Neural cell (in vitro differentiated cells): Measurements from ENCODE around the gene DRD2. TPM values are rescaled to one million over a fixed set of nuclear protein-coding genes. Genes with fewer than 3 reads are reported as not detected.

ENCODE experiments used
- H2AFZ ChIP-seq: fragments of 200-600, 300-800 bp; sonication (generic), shearing (Covaris generic); 2 replicates; pipeline ENCODE4 v1.6.0; 2014; ENCODE audit warnings: low read depth, mild to moderate bottlenecking, antibody characterized with exemption, low read length, moderate library complexity
- H3F3A ChIP-seq: fragments of 200-600 bp; shearing (Covaris generic); 2 replicates; pipeline ENCODE4 v1.6.1; 2016; ENCODE audit warnings: mild to moderate bottlenecking, moderate library complexity, mixed read lengths, antibody characterized with exemption, low read length; ENCODE audit not compliant: insufficient read depth, poor library complexity, severe bottlenecking
- H3K27ac ChIP-seq: fragments of 200-600, 300-800 bp; sonication (generic), shearing (Covaris generic); 2 replicates; pipeline ENCODE4 v1.5.1; 2014; ENCODE audit warnings: mild to moderate bottlenecking, low read length, moderate library complexity
- H3K27me3 ChIP-seq: fragments of 300-800, 200-600 bp; sonication (generic), shearing (Covaris generic); 2 replicates; pipeline ENCODE4 v1.6.0; 2014; ENCODE audit warnings: mild to moderate bottlenecking, low read depth, low read length, moderate library complexity; ENCODE audit not compliant: insufficient read depth
- H3K36me3 ChIP-seq: fragments of 300-800, 200-600 bp; sonication (generic), shearing (Covaris generic); 2 replicates; pipeline ENCODE4 v1.5.1; 2014; ENCODE audit warnings: mild to moderate bottlenecking, antibody characterized with exemption, low read length, moderate library complexity; ENCODE audit not compliant: insufficient read depth
- H3K4me2 ChIP-seq: fragments of 300-800, 200-600 bp; sonication (generic), shearing (Covaris generic); 2 replicates; pipeline ENCODE4 v1.6.0; 2014; ENCODE audit warnings: mild to moderate bottlenecking, low read length
- H3K4me3 ChIP-seq: fragments of 300-800, 200-600 bp; sonication (generic), shearing (Covaris generic); 2 replicates; pipeline ENCODE4 v1.5.1; 2014; ENCODE audit warnings: mild to moderate bottlenecking, low read length, moderate library complexity
- H3K79me2 ChIP-seq: fragments of 200-600 bp; shearing (Covaris generic); replicated peaks from 2 replicates; pipeline ENCODE4 v1.6.0; 2014; ENCODE audit warnings: mild to moderate bottlenecking, low read length, moderate library complexity; ENCODE audit not compliant: insufficient read depth
- H3K9ac ChIP-seq: fragments of 300-800, 200-600 bp; sonication (generic), shearing (Covaris generic); 2 replicates; pipeline ENCODE4 v1.6.1; 2016; ENCODE audit warnings: mild to moderate bottlenecking, low read length, mixed read lengths
- H3K9me2 ChIP-seq: fragments of 200-600 bp; shearing (Covaris generic); 2 replicates; pipeline ENCODE4 v1.6.1; 2016; ENCODE audit warnings: mild to moderate bottlenecking, low read length, mixed read lengths; ENCODE audit not compliant: insufficient read depth
- H3K9me3 ChIP-seq: fragments of 200-600, 300-800 bp; sonication (generic), shearing (Covaris generic); 2 replicates; pipeline ENCODE4 v1.6.1; 2016; ENCODE audit warnings: mild to moderate bottlenecking, mixed run types, low read length, moderate library complexity, mixed read lengths
- H4K20me1 ChIP-seq: fragments of 200-600 bp; shearing (Covaris generic); 2 replicates; pipeline ENCODE4 v1.6.1; 2016; ENCODE audit warnings: mild to moderate bottlenecking, mixed run types; ENCODE audit not compliant: insufficient read depth
- CTCF ChIP-seq: fragments of 450-650 bp; IDR thresholded peaks from 2 replicates; pipeline ENCODE4 v1.5.1; 2014; ENCODE audit warnings: antibody characterized with exemption, mild to moderate bottlenecking, moderate library complexity; ENCODE audit not compliant: poor library complexity, severe bottlenecking
- EP300 ChIP-seq: fragments of 450-650 bp; conservative IDR thresholded peaks from 2 replicates; pipeline ENCODE4 v1.6.1; 2014; ENCODE audit warnings: antibody characterized with exemption, mild to moderate bottlenecking, moderate library complexity; ENCODE audit not compliant: poor library complexity, severe bottlenecking
- EZH2 ChIP-seq: fragments of 200-600, 300-800 bp; shearing (Covaris generic), sonication (generic); IDR thresholded peaks from 2 replicates; pipeline ENCODE4 v1.6.1; 2014; ENCODE audit warnings: antibody characterized with exemption, low read length, borderline replicate concordance, mild to moderate bottlenecking; ENCODE audit not compliant: insufficient read depth, poor library complexity, severe bottlenecking
- MXI1 ChIP-seq: fragments of 450-650 bp; conservative IDR thresholded peaks from 2 replicates; pipeline ENCODE4 v1.6.1; 2014; ENCODE audit warnings: antibody characterized with exemption, mild to moderate bottlenecking; ENCODE audit not compliant: poor library complexity, severe bottlenecking
- POLR2AphosphoS5 ChIP-seq: IDR thresholded peaks from 2 replicates; pipeline ENCODE4 v1.6.1; 2012
- RAD21 ChIP-seq: fragments of 450-650 bp; conservative IDR thresholded peaks from 2 replicates; pipeline ENCODE4 v1.6.1; 2014; ENCODE audit warnings: antibody characterized with exemption, mild to moderate bottlenecking, moderate library complexity
- REST ChIP-seq: IDR thresholded peaks from 2 replicates; pipeline ENCODE4 v1.6.1; 2012; ENCODE audit warnings: borderline replicate concordance
- SMC3 ChIP-seq: fragments of 450-650 bp; conservative IDR thresholded peaks from 2 replicates; pipeline ENCODE4 v1.6.1; 2014; ENCODE audit warnings: antibody characterized with exemption, mild to moderate bottlenecking, moderate library complexity; ENCODE audit not compliant: poor library complexity
- TAF1 ChIP-seq: IDR thresholded peaks from 2 replicates; pipeline ENCODE4 v1.6.1; 2012; ENCODE audit warnings: low read depth
- polyA plus RNA-seq: library from polyadenylated mRNA; depleted of rRNA; stranded (reverse); fragments of >200 nt; gene quantifications from 2 replicates; pipeline ENCODE4 v1.2.3, GENCODE V29; 2014

Gene DRD2
- polyA plus RNA-seq, 1 donor from 2014 or later: 0.24 TPM

DNA sequence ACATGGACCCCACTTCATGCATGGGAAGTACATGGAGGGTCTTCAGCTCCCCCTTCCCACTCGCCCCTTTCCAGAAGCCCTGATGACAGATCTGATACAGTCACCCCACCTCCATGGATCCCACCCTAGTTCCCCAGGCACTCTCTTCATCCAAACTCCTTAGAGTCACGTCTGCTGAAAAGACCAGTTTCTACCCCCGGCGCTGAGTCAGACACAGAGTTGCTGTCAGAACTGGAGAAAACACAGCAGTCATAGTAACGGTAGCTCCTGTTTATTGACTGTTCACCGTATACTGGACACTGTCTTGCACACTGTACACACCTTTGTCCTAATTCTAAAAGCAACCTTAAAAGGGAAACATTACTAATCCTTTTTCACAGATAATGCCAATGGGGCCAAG lies 29.1 kb downstream of the DRD2 start:
- Histone ChIP-seq H3K27me3 (no peaks in the 10 kb centered on the region), H3K9me2 (no peaks in the 10 kb centered on the region), H4K20me1 (no peaks in the 10 kb centered on the region), H3K4me2 (no peak overlapping the region), H3K79me2 (no peaks in the 10 kb centered on the region), H3K9me3 (no peaks in the 10 kb centered on the region), H3K27ac (no peak overlapping the region), H3F3A (no peaks in the 10 kb centered on the region), H3K9ac (no peak overlapping the region), H3K4me3 (no peak overlapping the region), H2AFZ (no peak overlapping the region), H3K36me3 (no peaks in the 10 kb centered on the region)
- TF ChIP-seq EP300 (no peak), SMC3 (no peak), RAD21 (no peak), EZH2 (no peak), POLR2AphosphoS5 (no peak), CTCF (no peak), MXI1 (no peak), TAF1 (no peak), REST (no peak)

DNA sequence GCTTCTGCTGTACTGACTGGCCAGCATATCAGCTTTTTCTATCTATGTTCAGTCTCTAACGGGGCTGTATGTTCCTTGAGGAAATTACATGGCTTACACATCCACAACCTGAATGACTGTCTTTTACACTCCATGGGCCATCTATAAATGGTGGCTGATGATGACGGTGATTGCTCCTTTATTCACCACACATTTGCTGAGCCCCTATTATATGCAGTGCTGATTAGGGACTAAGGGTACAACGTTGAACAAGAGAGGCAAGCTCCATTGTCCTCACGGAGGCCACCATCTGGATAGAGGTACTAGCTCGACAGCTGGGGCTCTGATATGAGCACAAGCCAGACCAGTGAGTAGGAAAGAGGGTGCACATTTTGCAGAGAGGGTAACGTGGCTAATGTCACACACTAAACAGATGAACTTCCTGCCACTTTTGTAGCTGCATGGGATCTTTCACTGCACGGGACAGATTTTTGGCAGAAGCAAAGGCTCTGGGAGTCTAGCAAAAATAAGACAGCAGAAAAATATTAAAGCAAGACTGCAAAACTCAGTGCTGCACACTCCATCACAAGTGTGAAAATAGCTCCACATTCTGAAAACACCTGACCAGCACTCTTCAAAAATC lies 30.6 kb downstream of the DRD2 start:
- TF ChIP-seq POLR2AphosphoS5: peak; percentile 91
- no peak for TF ChIP-seq TAF1
- no peak overlapping the region for H3K9ac ChIP-seq
- H3K27ac ChIP-seq: no peak overlapping the region
- no peaks in the 10 kb centered on the region for H3K9me3 ChIP-seq
- H3K4me2 ChIP-seq: no peak overlapping the region
- H3K36me3 ChIP-seq: no peaks in the 10 kb centered on the region
- H3F3A ChIP-seq: no peaks in the 10 kb centered on the region
- no peaks in the 10 kb centered on the region for H4K20me1 ChIP-seq
- no peak overlapping the region for H2AFZ ChIP-seq
- no peaks in the 10 kb centered on the region for H3K9me2 ChIP-seq
- H3K27me3 ChIP-seq: no peaks in the 10 kb centered on the region
- H3K79me2 ChIP-seq: no peaks in the 10 kb centered on the region
- H3K4me3 ChIP-seq: no peak overlapping the region

- H3K9me2 ChIP-seq: no peaks in the 10 kb centered on the region
- no peaks in the 10 kb centered on the region for H3K36me3 ChIP-seq
- no peaks in the 10 kb centered on the region for H3K79me2 ChIP-seq
- H3K9me3 ChIP-seq: no peaks in the 10 kb centered on the region
- no peak overlapping the region for H3K4me3 ChIP-seq
- H3F3A ChIP-seq: no peaks in the 10 kb centered on the region
- H4K20me1 ChIP-seq: no peaks in the 10 kb centered on the region
- H3K27ac ChIP-seq: no peak overlapping the region
- no peak overlapping the region for H3K9ac ChIP-seq
- H2AFZ ChIP-seq: no peak overlapping the region
- TF ChIP-seq EP300: peak; percentile 21
- no peak for TF ChIP-seq MXI1
- TF ChIP-seq CTCF: no peak
- TF ChIP-seq SMC3: no peak
- TF ChIP-seq REST: no peak
- TF ChIP-seq EZH2: no peak
- peak; percentile 64 for TF ChIP-seq POLR2AphosphoS5
- no peak for TF ChIP-seq TAF1
- no peaks in the 10 kb centered on the region for H3K27me3 ChIP-seq
- H3K4me2 ChIP-seq: no peak overlapping the region
Measured at GRCh38 chr11:113440816-113441215, 34.4 kb downstream of the DRD2 start.
